NAMALWA (cell line): ENCODE data around the gene MAPKAPK2.
A peak's percentile ranks its signal among the peaks of the same experiment; 100 is the strongest.

Experiments
- DNase-seq: peaks from one replicate; pipeline ENCODE4 v3.0.0-alpha.2; 2015; ENCODE audit warnings: low spot score

Gene MAPKAPK2

DNA sequence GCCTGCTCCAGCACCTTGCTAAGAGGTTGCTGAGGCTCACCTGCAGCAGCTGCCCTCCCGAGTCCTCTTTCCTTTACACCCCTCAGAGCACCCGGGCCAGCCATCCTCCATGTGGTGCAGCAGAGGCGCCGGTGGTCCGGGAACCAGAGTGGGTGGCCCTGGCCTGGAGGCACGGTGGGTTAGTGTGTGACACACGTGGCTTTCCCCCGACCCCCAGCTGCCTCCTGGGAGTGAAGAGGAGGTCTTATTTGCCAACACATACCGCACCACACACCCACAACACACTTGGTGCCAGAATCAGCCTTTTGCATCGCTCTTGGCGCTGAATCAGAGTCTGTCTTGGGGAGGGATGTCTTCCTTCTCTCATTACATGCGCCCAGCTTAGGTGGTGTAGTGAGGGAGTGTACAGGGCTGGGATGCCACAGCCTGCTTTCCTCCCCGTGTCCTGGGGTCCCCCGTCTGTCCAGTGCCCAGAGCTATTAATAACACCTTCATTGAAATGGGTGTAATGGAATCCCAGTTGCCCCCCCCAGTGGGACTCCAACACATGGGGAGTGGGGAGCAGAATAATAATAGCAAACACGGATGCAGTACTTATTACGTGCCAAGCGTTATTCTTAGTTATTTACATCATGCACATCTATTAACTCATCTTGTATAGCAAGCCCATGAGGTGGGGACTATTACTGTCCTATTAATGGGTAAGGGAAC is 38.2 kb downstream of the MAPKAPK2 start:
- DNase-seq, result no peak

DNA sequence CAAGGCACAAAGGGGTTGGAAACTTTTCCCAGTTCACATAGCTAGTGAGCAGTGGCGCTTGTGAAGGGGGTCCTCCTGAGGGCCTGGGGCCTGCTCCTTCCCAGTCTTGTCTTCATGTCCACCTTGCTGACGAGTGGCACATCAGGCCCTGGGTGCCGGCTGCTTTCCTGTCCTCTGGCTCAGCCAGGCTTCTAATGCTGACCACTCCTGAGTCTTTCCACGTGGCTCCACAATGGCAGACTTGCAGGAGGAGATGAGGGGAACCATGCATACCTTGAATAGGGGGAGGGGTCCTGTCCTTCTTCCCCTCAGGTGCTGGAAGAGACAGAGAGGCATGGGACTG is 38.7 kb downstream of the MAPKAPK2 start:
- DNase-seq, result no peak

DNA sequence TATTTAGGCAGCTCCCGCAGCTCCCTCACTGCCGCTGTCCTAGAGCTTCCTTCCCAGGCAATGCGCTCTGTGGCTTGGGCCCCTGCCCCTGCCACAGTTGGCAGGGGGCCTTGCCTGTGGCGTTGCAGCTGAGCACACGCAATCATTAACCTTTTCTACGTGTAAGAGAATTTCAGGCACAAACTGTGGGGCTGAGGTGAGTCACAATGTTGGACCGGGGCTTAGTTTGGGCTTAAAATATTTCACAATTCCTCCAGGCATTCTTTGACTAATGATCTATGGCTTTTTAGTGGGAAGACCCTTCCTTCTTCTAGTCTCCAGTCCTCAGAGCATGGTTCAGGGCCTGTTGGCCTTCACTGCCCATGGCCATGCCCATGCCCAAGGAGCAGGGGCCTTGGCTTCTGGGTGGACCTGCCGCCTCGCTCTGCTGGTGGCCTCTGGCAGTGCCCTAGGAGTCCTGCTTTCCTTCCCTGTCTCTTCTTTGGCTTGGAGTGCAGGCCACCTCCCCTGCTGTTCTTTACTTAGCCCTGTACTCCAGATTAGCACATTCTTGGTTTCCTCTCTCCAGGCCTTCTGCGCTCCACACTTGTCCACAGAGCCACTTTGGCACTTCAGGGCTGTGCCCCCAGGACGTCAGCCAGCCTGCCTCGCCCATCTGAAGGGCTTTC is 39.2 kb downstream of the MAPKAPK2 start:
- DNase-seq, result no peak

DNA sequence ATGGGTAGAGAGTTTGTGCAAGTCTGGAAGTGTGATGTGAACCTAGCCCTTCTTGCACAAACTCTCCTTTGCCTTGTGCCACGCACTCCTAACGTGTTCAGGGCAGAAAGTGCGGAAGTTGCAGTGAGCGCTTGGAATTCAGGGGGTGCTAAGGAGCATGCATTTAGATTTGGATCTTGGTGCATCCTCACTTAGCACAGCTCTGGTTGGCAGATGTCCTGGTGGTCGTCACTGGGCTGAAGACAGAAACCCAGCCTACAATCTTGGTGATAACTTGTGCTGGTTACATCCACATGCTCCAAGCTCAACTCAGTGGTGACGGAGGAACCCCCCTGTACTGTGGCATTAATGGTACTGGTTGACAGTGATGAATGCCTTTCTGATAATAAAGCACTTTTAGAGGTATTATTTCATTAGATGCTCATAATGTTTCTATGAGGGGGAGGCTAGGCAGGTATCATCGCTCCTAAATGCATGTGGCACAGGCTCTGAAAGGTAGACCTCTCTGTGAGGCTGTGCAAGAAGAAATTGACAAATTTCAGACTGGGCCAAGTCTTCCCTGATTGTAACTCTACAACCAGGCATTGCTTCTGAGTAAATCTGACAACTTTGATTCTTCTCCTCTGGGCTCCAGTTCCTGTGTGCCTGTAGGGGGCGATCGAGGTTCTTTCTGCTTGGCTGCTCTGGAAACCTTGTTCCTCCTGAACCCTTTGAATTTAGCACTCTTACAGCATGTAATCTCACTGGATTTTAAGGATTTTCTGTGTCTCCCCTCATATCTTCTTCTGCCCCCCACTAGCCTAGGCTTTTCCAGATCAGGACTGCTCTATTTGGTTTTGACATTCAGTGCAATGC is 40.6 kb downstream of the MAPKAPK2 start:
- DNase-seq, result peak; percentile 70

DNA sequence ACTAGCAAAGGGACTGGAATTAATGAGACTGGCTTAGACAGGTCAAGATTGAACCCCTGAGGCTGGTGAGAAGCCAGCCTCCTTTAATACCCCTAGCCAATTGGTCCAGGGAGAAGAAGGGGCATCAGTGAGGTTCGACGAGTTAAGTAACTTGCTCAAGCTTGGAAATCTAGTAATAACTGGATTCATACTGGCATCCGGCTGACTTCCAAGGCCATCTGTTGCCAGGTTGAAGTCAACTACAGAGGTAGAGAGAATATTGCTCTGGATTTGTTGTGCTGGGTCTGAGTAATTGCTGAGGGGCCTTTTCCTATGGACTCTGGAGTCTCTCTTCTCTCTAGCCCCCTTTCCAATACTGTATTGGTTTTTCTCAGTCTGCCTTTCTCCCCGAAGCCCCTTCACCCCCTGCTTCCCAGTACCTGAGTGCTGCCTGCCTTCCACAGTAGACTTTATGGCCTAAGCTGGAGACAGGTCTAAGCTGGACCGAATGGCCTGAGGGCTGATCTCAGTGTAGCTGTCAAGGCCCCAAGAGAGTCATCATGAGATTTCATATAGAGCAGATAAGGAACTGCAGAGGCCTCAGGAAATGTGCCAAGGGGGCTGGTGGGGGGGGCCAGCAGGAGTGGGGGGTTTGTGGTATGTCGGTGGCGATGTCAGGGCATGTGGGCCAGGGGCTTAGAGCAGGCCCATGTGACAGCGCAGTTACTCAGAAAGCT is 43.4 kb downstream of the MAPKAPK2 start:
- no peak for DNase-seq

DNA sequence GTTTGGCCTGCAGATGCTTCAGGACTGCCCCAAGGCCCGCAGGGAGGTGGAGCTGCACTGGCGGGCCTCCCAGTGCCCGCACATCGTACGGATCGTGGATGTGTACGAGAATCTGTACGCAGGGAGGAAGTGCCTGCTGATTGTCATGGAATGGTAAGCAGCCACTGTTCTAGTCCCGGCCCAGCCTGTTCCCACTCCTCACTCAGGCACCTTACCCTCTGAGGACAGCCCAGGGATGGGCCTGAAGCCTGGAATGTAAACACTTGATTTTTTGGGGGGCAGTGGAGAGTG is 43.9 kb downstream of the MAPKAPK2 start:
- DNase-seq, result no peak

DNA sequence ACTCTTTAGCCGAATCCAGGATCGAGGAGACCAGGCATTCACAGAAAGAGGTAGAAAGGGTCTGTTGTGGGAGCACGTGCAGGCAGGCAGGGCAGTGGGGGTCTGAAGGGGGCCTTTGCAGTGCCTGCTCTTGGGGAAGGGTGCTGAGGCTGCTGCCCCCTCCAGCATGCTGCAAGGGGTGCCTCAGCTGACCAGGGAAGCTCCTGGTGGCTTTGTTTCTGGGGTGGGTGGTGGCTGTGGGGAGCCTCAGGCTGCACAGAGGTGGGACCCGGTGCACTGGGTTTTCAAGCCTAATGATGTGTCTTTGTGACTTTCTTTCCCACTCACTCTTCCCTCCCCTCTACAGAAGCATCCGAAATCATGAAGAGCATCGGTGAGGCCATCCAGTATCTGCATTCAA is 44.3 kb downstream of the MAPKAPK2 start:
- no peak for DNase-seq

DNA sequence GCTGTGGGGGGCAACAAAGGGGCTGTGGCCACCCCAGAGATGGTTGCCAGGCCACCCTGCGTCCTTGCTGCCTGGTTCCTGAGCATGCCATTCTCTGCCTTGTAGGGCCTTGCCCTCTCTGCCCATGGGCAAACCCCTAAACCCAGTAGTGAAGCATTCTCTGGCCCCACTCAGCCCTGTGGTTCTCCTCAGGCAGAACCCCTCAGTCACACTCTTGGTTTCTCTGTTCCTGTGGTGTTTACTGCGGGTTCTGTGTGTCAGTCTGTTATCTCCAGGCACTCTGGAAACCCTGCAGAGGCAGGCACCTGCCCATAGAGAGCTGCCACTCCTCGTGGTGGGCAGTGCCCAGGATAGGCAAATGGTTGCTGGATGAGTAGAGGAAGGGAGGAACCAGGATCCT is 44.8 kb downstream of the MAPKAPK2 start:
- DNase-seq, result no peak

DNA sequence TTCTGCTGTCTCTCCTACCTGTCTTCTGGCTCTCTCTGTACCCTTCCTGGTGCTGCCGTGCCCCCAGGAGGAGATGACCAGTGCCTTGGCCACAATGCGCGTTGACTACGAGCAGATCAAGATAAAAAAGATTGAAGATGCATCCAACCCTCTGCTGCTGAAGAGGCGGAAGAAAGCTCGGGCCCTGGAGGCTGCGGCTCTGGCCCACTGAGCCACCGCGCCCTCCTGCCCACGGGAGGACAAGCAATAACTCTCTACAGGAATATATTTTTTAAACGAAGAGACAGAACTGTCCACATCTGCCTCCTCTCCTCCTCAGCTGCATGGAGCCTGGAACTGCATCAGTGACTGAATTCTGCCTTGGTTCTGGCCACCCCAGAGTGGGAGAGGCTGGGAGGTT is 47.8 kb downstream of the MAPKAPK2 start:
- no peak for DNase-seq

DNA sequence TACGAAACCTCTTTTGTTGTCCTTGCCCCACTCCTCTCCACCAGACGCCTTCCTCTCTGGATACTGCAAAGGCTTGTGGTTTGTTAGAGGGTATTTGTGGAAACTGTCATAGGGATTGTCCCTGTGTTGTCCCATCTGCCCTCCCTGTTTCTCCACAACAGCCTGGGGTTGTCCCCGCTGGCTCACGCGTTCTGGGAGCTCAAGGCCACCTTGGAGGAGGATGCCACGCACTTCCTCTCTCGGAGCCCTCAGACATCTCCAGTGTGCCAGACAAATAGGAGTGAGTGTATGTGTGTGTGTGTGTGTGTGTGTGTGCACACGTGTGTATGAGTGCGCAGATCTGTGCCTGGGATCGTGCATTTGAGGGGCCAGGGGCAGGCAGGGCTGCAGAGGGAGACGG is 48.3 kb downstream of the MAPKAPK2 start:
- no peak for DNase-seq

DNA sequence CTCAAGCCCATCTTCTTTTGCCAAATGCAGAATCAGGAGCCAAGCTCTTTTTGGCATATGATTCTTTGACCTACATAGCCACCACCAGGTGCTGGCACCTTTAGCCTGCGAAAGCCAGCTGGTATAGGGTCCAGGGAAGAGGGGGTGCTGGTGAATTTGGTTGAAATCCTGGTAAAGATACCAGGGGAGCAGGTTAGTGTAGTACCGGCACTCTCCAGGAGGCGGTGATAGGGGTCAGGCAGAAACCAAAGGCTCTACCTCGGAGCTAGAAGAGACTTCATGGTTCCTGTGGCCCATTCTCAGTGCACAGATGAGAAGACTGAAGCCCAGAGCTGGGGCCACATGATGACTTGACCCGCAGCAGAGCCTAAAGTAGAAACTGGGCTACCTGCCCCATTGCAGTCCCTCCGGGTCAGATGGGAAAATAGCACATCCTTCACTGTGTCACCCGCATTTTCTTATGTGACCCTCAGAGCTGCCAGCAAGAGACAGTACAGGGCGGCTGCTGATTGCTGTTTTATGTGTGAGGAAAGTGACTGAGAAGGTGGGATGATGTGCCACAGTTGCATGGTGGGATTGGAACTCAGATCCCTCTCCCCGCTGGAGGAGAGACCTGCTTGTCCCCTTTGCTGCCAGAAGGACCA is 49.9 kb downstream of the MAPKAPK2 start:
- peak; percentile 71 for DNase-seq

DNA sequence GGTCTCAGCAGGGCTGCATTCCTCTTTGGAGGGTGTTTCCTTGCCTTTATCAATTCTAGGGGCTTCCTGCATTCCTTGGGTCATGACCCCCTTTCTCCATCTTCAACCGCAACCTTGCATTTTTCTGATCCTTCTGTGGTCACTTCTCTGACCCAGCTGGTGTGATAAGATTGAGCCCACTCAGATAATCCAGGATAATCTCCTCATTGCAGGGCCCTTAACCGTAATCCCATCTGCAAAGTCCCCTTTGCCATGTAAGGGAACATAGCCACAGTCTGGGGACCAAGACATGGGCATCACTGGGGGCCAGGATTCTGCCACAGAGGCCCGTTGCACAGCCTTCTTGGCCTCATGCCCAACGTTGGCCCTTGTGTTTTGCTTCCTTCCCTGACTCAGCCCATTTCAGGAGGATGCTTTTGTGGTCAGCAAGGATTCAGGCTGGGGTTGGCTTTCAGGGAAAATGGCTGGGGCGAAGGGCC is 50.9 kb downstream of the MAPKAPK2 start:
- DNase-seq, result no peak

DNA sequence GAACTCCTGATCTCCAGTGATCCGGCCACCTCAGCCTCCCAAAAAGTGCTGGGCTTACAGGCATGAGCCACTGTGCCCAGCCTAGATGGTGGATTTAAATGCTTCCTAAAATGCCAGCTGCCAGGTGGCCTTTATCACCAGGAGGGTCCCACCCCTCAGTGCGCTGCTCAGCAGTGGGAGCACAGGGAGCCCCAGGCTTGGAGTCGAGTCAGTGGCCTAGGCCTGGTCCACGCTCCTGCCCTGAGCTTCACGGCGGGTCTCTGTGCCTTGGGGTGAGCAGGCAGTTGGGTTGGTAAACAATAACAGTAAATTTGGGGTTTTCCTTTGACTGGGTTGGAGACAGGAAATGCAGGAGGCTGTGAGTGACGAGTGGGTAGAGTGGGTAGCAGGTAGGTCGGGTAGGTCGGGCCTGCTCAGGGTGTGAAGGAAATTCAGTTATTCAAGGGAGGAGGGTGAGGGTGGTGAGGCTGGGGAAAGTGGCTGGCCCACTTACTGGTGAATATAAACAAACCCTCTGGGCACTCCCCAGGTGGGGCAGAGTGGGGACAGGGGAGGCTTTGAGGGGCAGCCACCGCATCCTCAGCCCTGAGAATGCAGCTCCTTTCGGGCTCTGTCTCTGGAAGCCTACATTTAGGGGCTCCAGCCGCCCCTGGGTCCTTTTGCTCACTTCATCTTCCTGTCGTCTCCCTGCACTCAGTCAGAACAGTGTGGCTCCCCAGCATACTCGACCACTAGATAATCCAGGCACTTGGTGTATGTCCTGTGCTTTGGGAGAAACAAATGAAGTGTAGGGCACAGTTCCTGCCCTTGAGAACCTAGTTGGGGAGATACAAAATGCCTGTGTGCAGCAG is 52.4 kb downstream of the MAPKAPK2 start:
- DNase-seq, result no peak

DNA sequence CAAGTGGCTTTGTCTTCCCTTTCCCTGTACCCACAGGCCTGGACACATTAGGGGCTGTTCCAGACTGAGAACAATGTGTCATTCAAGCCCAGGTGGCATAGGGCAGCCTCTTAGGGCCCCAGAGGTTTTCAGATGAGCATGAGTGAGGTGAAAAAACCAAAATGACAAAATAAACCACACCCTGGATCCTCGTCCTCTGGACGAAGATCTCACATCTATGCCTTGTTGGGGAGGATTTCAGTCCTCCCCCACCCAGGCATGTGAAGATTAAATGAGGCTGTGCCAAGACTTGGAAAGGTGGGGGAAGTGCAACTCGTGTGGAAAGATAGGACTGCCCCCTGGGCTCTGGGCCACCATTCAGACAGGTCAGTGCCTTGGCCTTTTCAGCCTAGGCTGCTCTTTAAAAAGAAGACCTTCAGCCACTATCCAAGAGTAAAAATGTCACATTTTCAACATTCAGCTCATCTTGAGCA is 53.1 kb downstream of the MAPKAPK2 start:
- no peak for DNase-seq

DNA sequence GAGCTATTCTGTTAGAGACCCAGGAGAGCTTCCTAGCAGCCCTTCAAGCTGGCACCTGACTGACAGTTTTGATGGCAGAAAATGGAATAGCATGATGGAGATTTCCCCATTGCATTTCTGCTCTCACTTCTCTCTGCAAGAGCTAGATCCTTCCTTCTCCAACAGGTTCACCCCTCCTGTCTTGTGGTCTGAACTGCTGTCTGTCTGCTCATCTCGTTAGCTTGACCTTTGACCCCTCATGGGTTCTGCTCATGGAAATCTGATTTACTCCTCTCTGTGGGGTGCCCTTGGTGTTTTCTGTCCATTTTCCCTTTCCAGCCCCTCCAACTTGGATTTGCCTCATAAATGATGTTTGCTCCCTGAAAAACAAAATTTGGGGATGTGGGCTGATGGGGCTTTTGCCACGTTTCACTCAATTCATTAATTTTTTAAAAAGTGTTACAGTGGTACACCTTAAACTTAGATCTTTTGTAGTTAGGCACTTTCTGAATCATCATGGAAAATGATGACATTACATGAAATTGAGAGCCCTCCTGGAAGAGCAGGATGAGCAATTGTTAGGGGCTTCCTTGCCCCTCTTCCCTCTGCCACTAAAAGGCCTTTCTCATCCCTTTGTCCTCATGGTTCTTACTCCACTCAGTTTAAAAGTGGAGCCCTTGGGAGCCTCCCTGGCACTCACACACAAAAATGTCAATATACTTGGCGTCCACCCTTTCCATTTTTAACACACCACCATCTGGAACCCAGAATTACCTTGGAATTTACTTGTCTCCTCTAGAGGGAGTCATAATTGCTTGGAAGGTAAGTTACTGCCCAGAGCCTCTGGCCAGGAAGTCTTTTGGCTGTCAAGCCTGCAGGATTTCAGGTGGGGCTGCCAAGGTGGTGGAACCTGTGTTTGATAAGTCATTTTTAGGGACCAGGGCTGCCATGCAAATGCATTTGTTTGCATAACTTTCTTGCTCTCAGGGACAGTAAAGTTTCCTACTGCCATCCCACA is 54.0 kb downstream of the MAPKAPK2 start:
- peak; percentile 24 for DNase-seq

DNA sequence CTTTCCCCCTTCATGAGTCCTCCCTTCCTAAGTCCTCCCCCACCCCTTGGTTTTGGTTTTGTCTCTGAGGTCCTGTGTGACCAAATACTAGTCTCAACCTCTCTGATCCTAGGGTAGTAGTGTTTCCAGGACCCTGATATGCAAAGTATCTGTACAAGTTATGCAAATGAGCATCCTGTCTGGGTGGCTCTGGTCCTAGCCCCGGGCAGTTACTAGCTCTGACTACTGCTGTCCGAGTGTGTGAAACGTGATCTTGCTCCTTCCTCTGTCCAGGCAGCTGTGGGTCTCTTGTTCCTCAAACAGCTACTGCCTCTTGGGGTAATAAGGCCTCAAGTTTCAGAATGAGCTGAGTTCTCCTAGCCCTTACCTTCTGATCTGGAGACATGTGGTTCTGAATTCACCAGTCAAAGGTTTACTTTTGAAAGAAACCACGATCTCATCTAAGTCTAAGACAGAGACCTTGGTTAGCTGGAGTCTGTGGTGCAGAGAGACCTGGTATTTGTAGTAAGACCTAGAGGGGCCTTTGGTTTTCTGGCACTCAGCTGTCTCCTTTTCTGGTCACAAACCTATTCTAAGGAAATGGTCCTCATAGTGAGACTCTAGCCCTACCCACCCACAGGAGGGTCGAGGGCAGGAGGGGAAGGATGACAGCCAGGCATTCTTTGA is 54.8 kb downstream of the MAPKAPK2 start:
- peak; percentile 69 for DNase-seq

DNA sequence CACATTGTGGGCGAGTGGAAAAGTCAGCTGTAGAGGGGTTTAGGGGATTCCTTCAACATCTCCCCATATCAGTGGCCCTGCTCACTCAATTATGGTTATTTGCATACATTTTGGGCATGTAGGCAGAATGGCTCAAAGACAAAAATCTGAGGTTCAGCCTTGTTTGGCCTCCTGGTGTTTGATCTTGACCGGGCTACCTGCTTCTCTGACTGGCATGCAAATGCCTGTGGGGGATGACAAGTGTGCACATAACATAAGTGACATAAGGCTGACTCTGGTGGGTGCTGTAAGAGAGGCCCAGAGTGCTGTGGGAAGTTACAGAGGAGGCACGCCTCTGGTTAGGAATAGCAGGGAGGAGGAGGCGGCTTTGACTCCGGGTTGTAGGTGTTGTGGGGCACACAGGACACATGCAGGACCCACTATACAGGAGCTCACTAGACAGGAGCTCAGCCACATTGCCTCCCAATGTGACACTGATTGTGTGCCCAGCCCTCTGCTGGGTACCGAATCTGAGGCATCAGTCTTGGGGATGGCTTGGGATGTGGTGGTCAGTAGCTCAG is 56.5 kb downstream of the MAPKAPK2 start:
- no peak for DNase-seq

DNA sequence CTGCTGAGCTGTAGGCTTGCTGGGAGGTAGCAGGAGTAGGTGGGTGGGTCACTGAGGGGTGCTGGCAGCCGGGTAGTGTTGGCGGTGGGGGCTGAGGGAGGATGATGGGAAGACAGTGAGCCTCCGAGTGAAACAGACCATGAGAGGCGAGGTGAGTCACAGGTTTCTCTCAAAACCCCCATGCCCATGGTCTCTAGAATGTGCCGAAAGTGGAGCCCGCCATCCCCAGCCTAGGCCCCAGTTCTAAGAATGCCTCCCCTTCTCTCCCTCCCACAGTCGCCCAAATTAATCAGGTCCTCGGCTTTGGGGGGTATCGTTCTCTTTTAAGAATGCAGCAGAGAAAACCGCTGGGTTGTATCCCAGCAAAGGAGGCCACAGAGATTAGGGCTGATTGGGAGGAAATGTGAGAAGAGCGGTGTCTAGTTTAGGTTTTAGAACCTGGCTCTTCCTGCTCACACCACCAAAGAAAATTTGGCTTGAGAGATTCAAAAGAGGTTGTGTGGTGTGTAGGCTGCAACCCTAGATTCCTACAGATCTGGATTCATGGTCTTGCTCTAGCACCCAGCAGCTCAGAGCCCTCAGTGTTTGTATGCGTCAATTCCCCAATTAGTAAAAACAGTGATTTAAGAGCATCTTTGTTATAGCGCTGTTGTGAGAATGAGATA is 58.1 kb downstream of the MAPKAPK2 start:
- no peak for DNase-seq
